ENCODE measurements around the gene CTTN.
"Not testable (repeated sequence)": the region's sequence is repeated elsewhere in the genome, so short reads cannot be mapped to it uniquely, and the experiment has no call there.

The CTTN gene

GRCh38 chr11:70381872-70382861, 16.2 kb upstream of the CTTN start:
- DNase-seq = no peak

DNA sequence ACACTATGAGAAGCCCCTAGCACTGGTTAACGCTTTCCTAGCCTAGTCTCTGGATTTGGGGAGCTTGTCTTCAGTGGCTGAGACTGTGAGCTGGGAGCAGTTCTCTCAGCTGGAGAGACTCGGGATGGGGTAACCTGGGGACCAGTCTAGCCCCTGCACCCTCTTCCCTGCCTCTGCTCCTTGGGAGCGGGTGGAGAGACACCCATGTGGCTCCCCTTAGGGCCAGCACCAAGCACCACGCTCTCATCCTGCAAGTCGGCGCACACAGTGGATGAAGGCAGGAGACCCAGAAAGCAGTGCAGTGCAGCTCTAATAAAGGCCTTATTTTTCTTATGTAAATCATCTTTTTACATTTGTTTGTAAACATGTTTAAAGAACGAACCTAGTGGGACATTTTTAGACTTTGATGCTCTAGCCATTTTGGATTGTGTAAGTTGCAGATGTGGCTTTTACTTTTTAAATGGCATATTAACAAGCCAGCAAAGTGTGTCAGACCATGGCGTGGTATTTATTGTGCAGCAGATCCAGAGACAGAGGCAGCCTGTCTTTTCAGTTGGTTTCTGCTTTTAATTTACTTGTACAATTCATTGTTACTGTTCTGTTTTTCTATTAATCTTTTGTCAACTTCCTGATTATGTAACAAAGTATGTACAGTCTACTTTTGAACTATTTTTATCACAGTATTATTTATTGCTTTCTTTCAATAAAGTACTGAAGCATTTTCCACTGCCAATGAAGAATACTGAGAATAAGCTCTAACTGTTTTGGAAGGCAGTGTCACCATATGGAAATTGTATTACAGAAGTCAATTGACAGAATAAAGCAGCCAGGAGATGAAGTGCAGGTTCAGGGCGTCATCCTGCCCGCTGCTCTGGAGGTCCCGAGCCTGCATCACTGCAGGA, 14.4 kb upstream of the CTTN start:
- no peak for DNase-seq

- no peak for DNase-seq
Observed at GRCh38 chr11:70384566-70385152, 13.7 kb upstream of the CTTN start.

DNA sequence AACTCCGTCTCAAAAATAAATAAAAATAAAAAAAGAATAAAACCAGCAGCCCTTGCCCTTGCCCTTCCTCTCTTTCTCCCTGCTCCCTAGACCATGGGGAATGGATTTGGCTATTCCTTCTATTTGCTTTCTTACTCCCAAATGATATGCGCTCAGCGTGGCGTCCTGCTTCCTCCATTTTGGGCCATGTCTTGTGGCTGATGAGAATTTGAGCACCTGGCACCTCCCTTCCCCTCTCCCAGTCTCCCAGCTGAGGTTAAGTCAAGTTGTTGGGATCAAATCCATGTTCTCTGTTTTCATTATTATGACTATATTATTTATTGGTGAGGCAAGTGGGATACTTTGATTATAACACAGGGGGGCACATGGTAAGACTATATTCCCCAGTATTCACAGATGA, 10.8 kb upstream of the CTTN start:
- no peak for DNase-seq

GRCh38 chr11:70389201-70389600, 9.1 kb upstream of the CTTN start:
- DNase-seq = no peak

DNA sequence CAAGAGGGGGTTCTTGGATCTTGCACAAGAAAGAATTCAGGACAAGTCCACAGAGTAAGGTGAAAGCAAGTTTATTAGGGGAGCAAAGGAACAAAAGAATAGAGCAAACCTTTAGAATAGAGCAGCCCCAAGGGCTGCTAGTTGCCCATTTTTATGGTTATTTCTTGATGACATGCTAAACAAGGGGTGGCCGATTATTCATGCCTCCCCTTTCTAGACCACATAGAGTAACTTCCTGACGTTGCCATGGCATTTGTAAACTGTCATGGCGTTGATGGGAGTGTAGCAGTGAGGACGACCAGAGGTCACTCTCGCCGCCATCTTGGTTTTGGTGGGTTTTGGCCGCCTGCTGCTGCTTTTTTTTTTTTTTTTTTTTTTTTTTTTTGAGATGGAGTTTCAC, 7.4 kb upstream of the CTTN start:
- not testable (repeated sequence) for DNase-seq

DNA sequence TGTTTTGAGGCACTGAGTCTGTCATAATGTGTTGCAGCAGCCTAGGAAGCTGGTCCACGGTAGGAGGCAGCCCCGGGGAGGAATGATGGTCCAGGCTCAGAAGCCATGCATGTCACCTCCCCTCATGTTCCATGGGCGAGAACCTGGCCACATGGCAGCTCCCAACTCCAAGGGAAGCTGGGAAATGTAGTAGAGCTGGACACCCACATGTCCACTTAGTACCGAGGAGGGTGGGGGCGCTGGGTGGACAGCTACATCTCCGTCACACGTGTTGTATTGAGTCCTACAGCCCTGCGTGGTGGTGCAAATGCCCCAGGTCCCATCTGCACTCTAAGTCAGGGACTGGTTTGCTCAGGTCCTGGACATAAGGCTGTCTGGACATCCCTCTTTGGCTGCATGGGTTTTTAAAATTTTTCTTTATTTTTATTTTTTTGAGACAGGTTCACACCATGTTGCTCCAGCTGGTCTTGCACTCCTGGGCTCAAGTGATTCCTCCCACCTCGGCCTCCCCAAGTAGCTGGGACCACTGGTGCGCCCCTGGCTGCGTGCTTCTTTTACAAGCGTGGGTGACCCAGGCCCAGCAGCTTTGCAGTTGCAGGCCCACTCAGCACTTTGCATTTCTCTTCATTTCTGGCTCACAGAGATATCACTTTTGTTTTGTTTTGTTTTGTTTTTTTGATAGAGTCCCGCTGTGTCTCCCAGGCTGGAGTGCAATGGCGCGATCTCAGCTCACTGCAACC, 3.9 kb upstream of the CTTN start:
- no peak for DNase-seq

DNA sequence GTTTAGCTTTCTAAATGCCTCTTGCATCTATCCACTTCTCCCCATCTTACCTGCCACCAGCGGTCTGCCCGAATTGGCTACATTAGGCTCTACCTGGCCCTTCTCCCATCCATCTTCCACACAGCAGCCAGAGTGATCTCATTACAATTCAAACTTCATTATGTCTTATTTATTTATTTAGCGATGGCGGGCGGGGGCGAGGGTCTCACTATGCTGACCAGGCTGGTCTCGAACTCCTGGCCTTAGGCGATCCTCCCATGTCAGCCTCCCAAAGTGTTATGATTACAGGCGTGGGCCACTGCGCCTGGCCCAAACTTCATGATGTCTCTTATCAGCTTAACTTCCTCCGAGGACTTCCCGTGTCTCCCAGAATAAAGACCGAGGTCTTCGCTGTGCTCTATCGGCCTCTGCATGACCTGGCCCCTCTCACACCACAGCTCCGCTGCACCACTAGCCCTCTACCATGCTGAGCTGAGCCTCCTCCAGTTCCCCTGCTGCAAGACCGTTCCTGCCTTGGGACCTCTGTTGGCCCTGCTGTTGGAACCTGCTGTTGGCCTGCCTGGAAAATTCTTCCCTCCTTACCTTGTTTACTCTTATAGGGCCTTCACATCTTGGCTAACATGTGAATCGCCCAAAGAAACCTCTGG, 870 bp upstream of the CTTN start:
- no peak for DNase-seq

- no peak for DNase-seq
Observed at GRCh38 chr11:70398834-70399680, 728 bp downstream of the CTTN start.

DNA sequence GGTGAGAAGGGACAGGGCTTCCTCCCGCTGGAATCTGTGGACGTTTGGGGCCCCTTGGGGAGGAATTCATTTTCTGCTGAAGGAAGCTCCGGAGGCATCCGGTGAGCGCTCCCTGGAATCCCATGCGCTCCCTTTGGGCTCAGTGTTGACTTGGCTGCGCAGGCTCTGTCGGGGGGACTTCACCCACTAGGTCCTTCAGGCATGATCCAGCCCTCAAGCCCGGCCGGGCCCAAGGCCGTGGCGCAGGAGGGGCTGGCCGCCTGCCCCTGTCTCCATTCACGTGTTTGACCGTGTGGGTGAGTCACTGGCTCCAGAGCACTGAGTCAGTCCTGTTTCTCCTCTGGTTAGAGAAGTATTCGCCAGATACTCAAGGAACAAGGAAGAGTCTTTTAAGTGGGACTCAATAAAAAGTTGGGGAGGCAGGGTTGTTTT, 1.4 kb downstream of the CTTN start:
- DNase-seq = peak; percentile 59

GRCh38 chr11:70400643-70401042, 2.3 kb downstream of the CTTN start:
- no peak for DNase-seq

GRCh38 chr11:70402016-70402415, 3.7 kb downstream of the CTTN start:
- DNase-seq = no peak

DNA sequence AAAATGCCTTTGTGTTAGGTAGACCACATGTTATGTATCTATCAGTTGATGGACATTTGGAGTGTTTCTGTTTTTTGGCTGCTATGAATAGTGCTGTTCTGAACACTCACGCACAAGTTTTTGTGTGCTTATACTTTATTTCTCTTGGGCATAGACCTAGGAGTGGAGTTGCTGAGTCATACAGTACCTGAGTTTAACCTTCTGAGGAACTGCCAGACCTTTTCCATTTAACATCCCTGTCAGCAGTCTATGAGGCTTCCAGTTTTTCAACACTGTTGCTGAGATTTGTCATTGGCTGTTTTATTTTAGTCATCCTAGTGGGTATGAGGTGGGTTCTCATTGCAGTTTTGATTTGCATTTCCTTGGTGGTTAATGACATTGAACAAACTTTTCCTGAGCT, 4.4 kb downstream of the CTTN start:
- DNase-seq = no peak

DNA sequence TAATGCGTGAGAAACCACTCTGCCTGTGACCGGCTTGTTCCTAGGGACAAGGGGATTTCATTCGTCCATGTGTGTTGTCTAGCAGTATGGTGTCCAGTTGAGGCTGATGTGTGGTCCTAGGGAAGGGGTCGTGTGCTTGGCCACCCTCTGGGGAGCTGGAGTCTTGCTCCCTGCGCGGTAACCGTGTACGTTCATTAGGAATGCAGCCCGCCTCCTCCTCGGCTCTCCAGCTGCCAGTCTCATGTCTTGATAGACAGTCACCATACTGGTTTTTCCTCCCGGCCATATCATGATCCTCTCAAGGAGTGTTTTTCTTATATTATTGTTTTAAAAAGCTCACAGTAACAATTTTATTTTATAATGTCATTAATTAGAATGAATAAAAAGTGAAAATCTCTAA, 5.9 kb downstream of the CTTN start:
- DNase-seq = no peak

- DNase-seq = no peak
Observed at GRCh38 chr11:70405679-70406395, 7.5 kb downstream of the CTTN start.

GRCh38 chr11:70407121-70407520, 8.8 kb downstream of the CTTN start:
- DNase-seq = no peak

DNA sequence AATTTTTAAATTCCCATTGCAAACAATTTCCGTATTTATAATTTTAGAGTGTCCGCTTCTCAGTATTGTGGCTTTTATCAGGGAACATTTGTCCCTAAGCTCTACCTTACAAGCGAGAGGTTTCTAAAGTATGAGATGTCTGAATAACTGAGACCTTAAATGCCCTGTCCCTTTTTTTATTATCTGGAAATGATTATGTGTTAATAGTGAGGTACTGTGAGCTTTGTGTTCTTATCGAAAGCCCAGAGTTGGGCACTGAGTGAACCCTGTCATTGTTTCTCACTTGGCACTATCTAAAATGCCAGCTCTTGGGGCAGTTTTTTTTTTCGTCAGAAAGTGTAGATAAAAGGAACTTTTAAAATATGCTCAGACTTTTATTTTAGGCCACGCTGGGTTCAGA, 9.5 kb downstream of the CTTN start:
- DNase-seq = no peak

DNA sequence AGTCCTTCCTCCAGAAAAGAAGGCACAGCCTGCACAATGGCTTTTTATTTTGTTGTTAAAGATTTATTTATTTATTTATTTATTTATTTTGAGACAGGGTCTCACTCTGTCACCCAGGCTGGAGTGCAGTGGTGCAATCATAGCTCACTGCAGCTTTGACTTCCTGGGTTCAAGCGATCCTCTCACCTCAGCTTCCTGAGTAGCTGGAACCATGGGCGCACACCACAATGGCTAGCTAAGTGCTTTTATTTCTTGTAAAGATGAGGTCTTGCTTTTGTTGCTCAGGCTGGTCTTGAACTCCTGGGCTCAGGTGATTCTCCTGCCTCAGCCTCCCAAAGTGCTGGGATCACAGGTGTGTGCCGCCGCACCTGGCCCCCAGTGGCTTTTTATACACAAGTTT, 10.0 kb downstream of the CTTN start:
- DNase-seq = not testable (repeated sequence)

DNA sequence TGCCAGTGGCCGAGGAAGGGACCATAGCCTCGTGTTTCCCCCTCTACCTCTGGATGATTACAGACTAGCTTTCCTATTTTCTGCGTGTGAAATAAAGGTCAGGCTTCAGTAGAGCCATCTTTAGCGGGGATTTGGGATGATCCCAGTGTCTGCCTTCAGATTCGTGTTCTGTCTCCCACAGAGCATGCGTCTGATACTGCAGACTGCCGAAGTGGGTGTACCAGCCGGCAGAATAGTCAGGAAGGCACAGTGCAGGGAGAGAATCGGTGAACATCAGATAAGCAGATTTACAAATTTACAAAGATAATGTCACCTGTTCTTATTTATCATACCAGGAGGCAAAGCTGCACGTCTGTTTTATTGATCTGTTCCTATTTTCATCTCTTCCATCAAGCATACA, 11.1 kb downstream of the CTTN start:
- DNase-seq = no peak

DNA sequence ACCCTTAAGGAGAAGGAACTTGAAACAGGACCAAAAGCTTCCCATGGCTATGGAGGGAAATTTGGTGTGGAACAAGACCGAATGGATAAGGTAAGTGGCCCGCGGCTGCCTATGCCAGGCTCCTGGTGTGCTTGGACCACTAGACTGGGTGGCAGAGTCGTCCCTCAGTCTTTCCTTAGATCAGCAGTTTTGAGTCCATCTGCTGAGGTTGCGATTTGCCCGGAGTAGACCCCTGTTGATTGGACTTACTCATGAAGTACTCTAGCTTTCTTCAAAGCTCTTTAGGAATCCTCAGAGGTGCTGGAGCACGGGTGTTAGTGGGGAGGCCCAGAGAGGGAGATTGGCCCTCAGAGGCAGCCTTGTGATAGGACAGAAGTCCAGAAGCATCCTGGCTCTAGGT, 11.5 kb downstream of the CTTN start:
- no peak for DNase-seq

Data from GOT3 (cell line).